H1 (cell line): Measurements from ENCODE around the gene DNER. TPM values are rescaled to one million over a fixed set of nuclear protein-coding genes. Genes with fewer than 3 reads are reported as not detected.

Experiments
- CTCF ChIA-PET: fragments of 300-600 bp; sonication (Branson Sonifier 250); formaldehyde crosslinking; loops from one replicate; lab custom pipeline; 2021; ENCODE audit not compliant: partially characterized antibody; lab: Charles Lee
- POLR2A ChIA-PET: fragments of 300-600 bp; sonication (Branson Sonifier 250); formaldehyde crosslinking; loops from one replicate; lab custom pipeline; 2021; ENCODE audit warnings: inconsistent platforms; ENCODE audit not compliant: partially characterized antibody; lab: Charles Lee
- DNase-seq, 2 experiments: peaks; one replicate each; pipeline versions ENCODE4 v3.0.0 to v3.0.0-alpha.2; 2010 to 2022; ENCODE audit warnings: low spot score in 2 of 2, low read depth in 1 of 2, mixed read lengths in 1 of 2
- FAIRE-seq: peaks from 2 replicates; lab custom pipeline; 2011; peaks lifted over from hg19 to GRCh38; lab: Jason Lieb, UNC
- H2AFZ ChIP-seq: 2 replicates; pipeline ENCODE4 v1.8.1; 2012; ENCODE audit warnings: low read length, inconsistent platforms
- H2AK5ac ChIP-seq: 2 replicates; pipeline ENCODE4 v1.6.1; 2013; ENCODE audit warnings: low read depth, low read length
- H2BK120ac ChIP-seq: replicated peaks from 2 replicates; pipeline ENCODE3; 2013; ENCODE audit warnings: low read depth, low read length, inconsistent platforms
- H2BK12ac ChIP-seq: 2 replicates; pipeline ENCODE4 v1.6.1; 2013; ENCODE audit warnings: low read depth, low read length
- H2BK15ac ChIP-seq: 2 replicates; pipeline ENCODE4 v1.6.1; 2013; ENCODE audit warnings: low read length
- H2BK20ac ChIP-seq: 2 replicates; pipeline ENCODE4 v1.6.1; 2013; ENCODE audit warnings: low read length
- H2BK5ac ChIP-seq: 2 replicates; pipeline ENCODE4 v1.6.1; 2013; ENCODE audit warnings: low read depth, low read length
- H3K14ac ChIP-seq: 2 replicates; pipeline ENCODE4 v1.6.1; 2013; ENCODE audit warnings: inconsistent platforms; ENCODE audit not compliant: insufficient read length
- H3K18ac ChIP-seq: 2 replicates; pipeline ENCODE4 v1.6.1; 2013; ENCODE audit warnings: low read length; ENCODE audit errors: extremely low read depth
- H3K23ac ChIP-seq: 2 replicates; pipeline ENCODE4 v1.6.1; 2013; ENCODE audit warnings: inconsistent platforms; ENCODE audit not compliant: insufficient read length
- H3K23me2 ChIP-seq: 2 replicates; pipeline ENCODE4 v1.6.1; 2013; ENCODE audit warnings: low read depth, low read length
- H3K27ac ChIP-seq: 2 replicates; pipeline ENCODE4 v1.6.1; 2011; ENCODE audit warnings: low read depth, low read length, inconsistent platforms
- H3K27me3 ChIP-seq, 4 experiments: replicated peaks in 1 of 4; 1 replicate in 1 of 4; 2 replicates in 3 of 4; pipeline versions ENCODE4 v1.6.1 to v1.8.1; 2011 to 2013; ENCODE audit warnings: low read length in 3 of 4, mild to moderate bottlenecking in 3 of 4, inconsistent platforms in 2 of 4, mixed read lengths in 2 of 4, moderate library complexity in 1 of 4; ENCODE audit not compliant: control insufficient read depth in 3 of 4, insufficient read depth in 3 of 4; ENCODE audit errors: extremely low read depth in 1 of 4
- H3K36me3 ChIP-seq, 4 experiments: 2 replicates each; pipeline versions ENCODE4 v1.6.1 to v1.8.1; 2011 to 2013; ENCODE audit warnings: mild to moderate bottlenecking in 4 of 4, low read length in 3 of 4, moderate library complexity in 2 of 4, control low read depth in 1 of 4, inconsistent platforms in 1 of 4; ENCODE audit not compliant: insufficient read depth in 4 of 4, control insufficient read depth in 2 of 4
- H3K4ac ChIP-seq: replicated peaks from 2 replicates; pipeline ENCODE3; 2013; ENCODE audit warnings: low read length, low read depth, mixed read lengths, inconsistent platforms; ENCODE audit not compliant: insufficient read length
- H3K4me1 ChIP-seq, 4 experiments: replicated peaks in 1 of 4; 1 replicate in 1 of 4; 2 replicates in 3 of 4; pipeline versions ENCODE4 v1.6.1 to v1.8.1; 2011 to 2013; ENCODE audit warnings: low read length in 3 of 4, inconsistent platforms in 2 of 4, mixed read lengths in 1 of 4; ENCODE audit not compliant: insufficient read depth in 4 of 4, control insufficient read depth in 3 of 4
- H3K4me2 ChIP-seq, 2 experiments: 2 replicates each; pipeline versions ENCODE4 v1.6.1 to v1.8.1; 2011 to 2013; ENCODE audit warnings: low read depth in 2 of 2, low read length in 2 of 2, control low read depth in 1 of 2, inconsistent platforms in 1 of 2, mild to moderate bottlenecking in 1 of 2; ENCODE audit not compliant: insufficient read depth in 1 of 2
- H3K4me3 ChIP-seq, 4 experiments: fragments of 200-600, 300-600 bp in 1 of 4; sonication (generic), shearing (Covaris generic), sonication (Bioruptor Twin) in 1 of 4; 2 replicates each; pipeline versions ENCODE4 v1.5.1 to v1.8.1; 2011 to 2016; ENCODE audit warnings: low read length in 4 of 4, low read depth in 3 of 4, control low read depth in 2 of 4, inconsistent platforms in 2 of 4, mild to moderate bottlenecking in 2 of 4, mixed read lengths in 1 of 4, moderate library complexity in 1 of 4; ENCODE audit not compliant: insufficient read depth in 2 of 4; ENCODE audit errors: extremely low read depth in 1 of 4
- H3K56ac ChIP-seq: replicated peaks from 2 replicates; pipeline ENCODE3; 2013; ENCODE audit warnings: low read depth, mild to moderate bottlenecking, mixed read lengths, low read length, inconsistent platforms; ENCODE audit not compliant: insufficient read length
- H3K79me1 ChIP-seq: 2 replicates; pipeline ENCODE4 v1.6.1; 2013; ENCODE audit warnings: low read depth, low read length, control low read depth
- H3K79me2 ChIP-seq, 2 experiments: 2 replicates each; pipeline versions ENCODE4 v1.6.1 to v1.8.1; 2012 to 2013; ENCODE audit warnings: low read length in 2 of 2, mild to moderate bottlenecking in 2 of 2, inconsistent platforms in 1 of 2; ENCODE audit not compliant: insufficient read depth in 2 of 2, control insufficient read depth in 1 of 2
- H3K9ac ChIP-seq, 4 experiments: replicated peaks in 1 of 4; 1 replicate in 1 of 4; 2 replicates in 3 of 4; pipeline versions ENCODE4 v1.6.1 to v1.8.1; 2011 to 2013; ENCODE audit warnings: low read depth in 3 of 4, low read length in 3 of 4, control low read depth in 2 of 4, mild to moderate bottlenecking in 2 of 4, moderate library complexity in 2 of 4, inconsistent platforms in 1 of 4; ENCODE audit errors: extremely low read depth in 1 of 4
- H3K9me3 ChIP-seq, 2 experiments: 2 replicates each; pipeline versions ENCODE4 v1.6.1 to v1.8.1; 2012 to 2013; ENCODE audit warnings: mild to moderate bottlenecking in 2 of 2, moderate library complexity in 2 of 2, control low read depth in 1 of 2, inconsistent platforms in 1 of 2, low read depth in 1 of 2, low read length in 1 of 2, mixed read lengths in 1 of 2; ENCODE audit not compliant: insufficient read depth in 2 of 2
- H4K20me1 ChIP-seq, 2 experiments: replicated peaks in 1 of 2; 2 replicates each; pipeline versions ENCODE3 to v1.8.1; 2011 to 2013; ENCODE audit warnings: inconsistent platforms in 2 of 2, low read length in 2 of 2, mild to moderate bottlenecking in 1 of 2; ENCODE audit not compliant: insufficient read depth in 2 of 2, control insufficient read depth in 1 of 2
- H4K5ac ChIP-seq: 2 replicates; pipeline ENCODE4 v1.6.1; 2013; ENCODE audit warnings: low read length, low read depth, mixed read lengths, inconsistent platforms; ENCODE audit not compliant: insufficient read length
- H4K8ac ChIP-seq: 2 replicates; pipeline ENCODE4 v1.8.0; 2013; ENCODE audit warnings: mild to moderate bottlenecking, moderate library complexity, low read length, inconsistent platforms; ENCODE audit not compliant: insufficient read depth; ENCODE audit errors: extremely low read depth
- H4K91ac ChIP-seq: replicated peaks from 2 replicates; pipeline ENCODE3; 2013; ENCODE audit warnings: low read length, mixed read lengths, inconsistent platforms; ENCODE audit not compliant: insufficient read length
- CHD1 ChIP-seq: IDR thresholded peaks from 2 replicates; pipeline ENCODE4 v1.6.1; 2012; ENCODE audit warnings: low read depth, low read length, improper control_type of control experiment
- JUN ChIP-seq: IDR thresholded peaks from 2 replicates; pipeline ENCODE4 v1.6.1; 2011; ENCODE audit warnings: low read depth, mild to moderate bottlenecking, improper control_type of control experiment, low read length
- JUND ChIP-seq: IDR thresholded peaks from 2 replicates; pipeline ENCODE4 v1.6.1; 2011; ENCODE audit warnings: mild to moderate bottlenecking, improper control_type of control experiment, low read length
- PHF8 ChIP-seq: fragments of 200-600 bp; sonication (generic); conservative IDR thresholded peaks from 2 replicates; pipeline ENCODE4 v1.7.1; 2012; ENCODE audit warnings: low read depth, mild to moderate bottlenecking, inconsistent platforms, low read length, moderate library complexity
- SP4 ChIP-seq: IDR thresholded peaks from 2 replicates; pipeline ENCODE4 v1.6.1; 2012; ENCODE audit warnings: low read length, inconsistent platforms
- WGBS, 2 experiments: shearing (Covaris generic) in 1 of 2; methylation state at CpG; one replicate each; pipeline versions ENCODE4 v1.1.6 to v1.1.7; 2013 to 2015; ENCODE audit warnings: low lambda C conversion rate in 2 of 2, mixed read lengths in 2 of 2, inconsistent platforms in 1 of 2, low coverage in 1 of 2, missing lambda C conversion rate in 1 of 2; ENCODE audit not compliant: insufficient replicate concordance in 2 of 2, insufficient coverage in 1 of 2, insufficient read length in 1 of 2; ENCODE audit errors: extremely low coverage in 1 of 2, missing lambda C conversion rate in 1 of 2; 5-methylcytosine and 5-hydroxymethylcytosine counted together
- polyA plus RNA-seq, 7 experiments: library from polyadenylated mRNA; depleted of rRNA in 3 of 7; stranded (reverse) in 5 of 7; unstranded in 2 of 7; fragments of >200 nt in 5 of 7; fragments of 200-250 nt in 2 of 7; gene quantifications; 1 replicate in 5 of 7; 2 replicates in 1 of 7; 4 replicates in 1 of 7; pipeline versions ENCODE4 v1.2.1 to v1.2.3, GENCODE V29; 2011 to 2013; ENCODE audit warnings: missing spikeins in 2 of 7, mixed read lengths in 2 of 7
- total RNA-seq: library from RNA; stranded (reverse); fragmentation: NEBNext Ultra II Directional; extraction: Animal tissue kit (Norgen Biotek cat#: 25700); gene quantifications from 2 replicates; pipeline ENCODE4 v1.2.1, GENCODE V29; 2021

Gene DNER
- total and polyA plus RNA-seq, 2 of the 8 experiments (the other 6 are each of a cell fraction or from before 2014, with no cell fraction given): 6.8 to 16.3 TPM

GRCh38 chr2:229610333-229610732, 104.0 kb downstream of the DNER start:
- TF ChIP-seq PHF8 (no peak), SP4 (no peak), JUN (no peak), CHD1 (no peak), JUND (no peak)

More at GRCh38 chr2:229610333-229610732, 104.0 kb downstream of the DNER start:
- Histone ChIP-seq H2BK15ac (no peak overlapping the region), H3K23ac (no peak overlapping the region), H3K4ac (no peak overlapping the region), H4K5ac (no peak overlapping the region), H3K9me3 (no peaks in the 10 kb centered on the region), H3K23me2 (0 out of 2 replicates have a peak, but pooled peaks cover 3% of the 10 kb centered on the region), H3K4me1 (no peaks in the 10 kb centered on the region), H4K8ac (no peak overlapping the region), H3K56ac (no peak overlapping the region), H4K20me1 (no peaks in the 10 kb centered on the region), H3K36me3 (no peaks in the 10 kb centered on the region), H3K18ac (no peak overlapping the region), H3K9ac (no peak overlapping the region), H4K91ac (no peak overlapping the region), H2BK20ac (no peak overlapping the region), H2AFZ (no peak overlapping the region), H3K4me3 (no peak overlapping the region), H2BK12ac (no peak overlapping the region), H3K4me2 (no peak overlapping the region), H2BK120ac (no peak overlapping the region), H3K27ac (no peak overlapping the region), H3K79me1 (no peaks in the 10 kb centered on the region), H2AK5ac (no peak overlapping the region), H2BK5ac (no peak overlapping the region), H3K79me2 (no peaks in the 10 kb centered on the region), H3K27me3 (no peaks in the 10 kb centered on the region), H3K14ac (no peak overlapping the region)
- 99% methylated on average over 12 of the region's 12 CpGs; no CpG with 5 or more reads in 1 of the 2 experiments for WGBS, 2 experiments
- ChIA-PET CTCF (interaction anchor here (1.2 to 2.4 kb wide), 3 partner anchors 9 to 24 kb away, joined by 3 to 7 read pairs (median 5); no protein-coding TSS in a partner anchor), POLR2A (no interaction called here)
- no peak for FAIRE-seq
- no peak for DNase-seq
